Immature natural killer cell (primary cell): ENCODE results near the gene TPM4. TPM values are rescaled to one million over a fixed set of nuclear protein-coding genes. Genes with fewer than 3 reads are reported as not detected.

Experiments used
- DNase-seq, 3 donors: peaks; one replicate each; pipeline ENCODE4 v3.0.0; 2022; ENCODE audit warnings: mixed read lengths in 1 of 3
- H3K27ac Mint-ChIP-seq, 6 donors: one replicate each; pipeline ENCODE4 v1.8.0; 2020; ENCODE audit warnings: mixed read lengths in 6 of 6, mild to moderate bottlenecking in 5 of 6, inconsistent platforms in 4 of 6, moderate library complexity in 3 of 6
- H3K27me3 Mint-ChIP-seq, 3 donors: one replicate each; pipeline ENCODE4 v1.8.0; 2020 to 2021; ENCODE audit warnings: low read depth in 3 of 3, mild to moderate bottlenecking in 3 of 3, mixed read lengths in 3 of 3, moderate library complexity in 3 of 3, inconsistent platforms in 1 of 3
- H3K36me3 Mint-ChIP-seq, 3 donors: one replicate each; pipeline ENCODE4 v1.8.0; 2020; ENCODE audit warnings: mixed read lengths in 3 of 3, inconsistent platforms in 2 of 3, mild to moderate bottlenecking in 2 of 3
- H3K4me1 Mint-ChIP-seq, 2 donors: one replicate each; pipeline ENCODE4 v1.8.0; 2020; ENCODE audit warnings: inconsistent platforms in 2 of 2, mild to moderate bottlenecking in 2 of 2, mixed read lengths in 2 of 2, moderate library complexity in 1 of 2
- H3K4me3 Mint-ChIP-seq, 5 donors: one replicate each; pipeline ENCODE4 v1.8.0; 2020; ENCODE audit warnings: mild to moderate bottlenecking in 5 of 5, mixed read lengths in 5 of 5, inconsistent platforms in 3 of 5, moderate library complexity in 3 of 5
- H3K9me3 Mint-ChIP-seq, 6 donors: one replicate each; pipeline ENCODE4 v1.8.0; 2020; ENCODE audit warnings: mild to moderate bottlenecking in 6 of 6, mixed read lengths in 6 of 6, inconsistent platforms in 4 of 6, moderate library complexity in 3 of 6
- polyA plus RNA-seq, 3 donors: library from polyadenylated mRNA; unstranded; fragments of 300-500 nt; fragmentation: Illumina TruSeq; gene quantifications; one replicate each; pipeline ENCODE4 v1.2.3, GENCODE V29; 2021

Gene TPM4
- polyA plus RNA-seq, 3 donors from 2014 or later: 106 to 193 (median 107) TPM

DNA sequence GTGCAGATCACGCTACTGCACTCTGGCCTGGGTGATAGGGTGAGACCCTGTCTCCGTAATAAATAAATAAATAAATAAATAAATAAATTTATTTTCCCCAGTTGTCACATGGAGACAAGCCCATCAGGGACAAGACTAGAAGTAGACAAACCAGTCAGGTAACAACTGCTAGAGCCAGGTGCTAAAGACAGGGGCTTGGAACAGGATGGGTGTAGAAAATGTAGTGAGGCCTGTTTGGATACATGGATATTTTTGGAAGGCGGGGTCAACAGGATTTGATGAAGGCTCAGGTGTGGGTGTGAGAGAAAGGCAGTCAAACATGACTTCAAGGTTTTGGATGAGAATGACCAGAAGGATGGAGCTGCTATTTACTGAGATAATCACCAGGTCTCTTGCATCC, 27.7 kb upstream of the TPM4 start:
- Mint-ChIP-seq H3K36me3 (no peaks in the 10 kb centered on the region), H3K4me1 (peaks cover 2 to 6% of the 10 kb centered on the region in 2 donors), H3K9me3 (no peaks in the 10 kb centered on the region), H3K27ac (no peak overlapping the region), H3K4me3 (no peak overlapping the region), H3K27me3 (peaks cover 0 to 2% (median 0%) of the 10 kb centered on the region in 3 donors)
- no peak for DNase-seq

- Mint-ChIP-seq H3K27ac (peak overlapping the region in 3 of 6 donors; percentile 5 to 65 (median 46)), H3K4me3 (no peak overlapping the region), H3K36me3 (no peaks in the 10 kb centered on the region), H3K4me1 (peaks cover 2 to 6% of the 10 kb centered on the region in 2 donors), H3K27me3 (peaks cover 2 to 8% (median 4%) of the 10 kb centered on the region in 3 donors), H3K9me3 (no peaks in the 10 kb centered on the region)
- peak; percentile 46 to 55 (median 55) for DNase-seq
Measured at GRCh38 chr19:16051254-16052025, 24.9 kb upstream of the TPM4 start.

GRCh38 chr19:16052353-16052752, 23.9 kb upstream of the TPM4 start:
- no peak overlapping the region for H3K4me3 Mint-ChIP-seq
- no peaks in the 10 kb centered on the region for H3K36me3 Mint-ChIP-seq
- H3K9me3 Mint-ChIP-seq: peaks cover 0 to 6% (median 2%) of the 10 kb centered on the region in 6 donors
- H3K4me1 Mint-ChIP-seq: peaks cover 2 to 6% of the 10 kb centered on the region in 2 donors
- H3K27me3 Mint-ChIP-seq: peaks cover 2 to 8% (median 4%) of the 10 kb centered on the region in 3 donors
- no peak overlapping the region for H3K27ac Mint-ChIP-seq
- DNase-seq: no peak

- Mint-ChIP-seq H3K27ac (no peak overlapping the region), H3K4me3 (no peak overlapping the region), H3K36me3 (no peaks in the 10 kb centered on the region), H3K27me3 (peaks cover 4 to 11% (median 5%) of the 10 kb centered on the region in 3 donors), H3K4me1 (peaks cover 4% of the 10 kb centered on the region in 2 donors), H3K9me3 (peaks cover 0 to 7% (median 3%) of the 10 kb centered on the region in 6 donors)
- DNase-seq: no peak
Measured at GRCh38 chr19:16057062-16057461, 19.2 kb upstream of the TPM4 start.

- Mint-ChIP-seq H3K27ac (no peak overlapping the region), H3K4me1 (peaks cover 11 to 13% of the 10 kb centered on the region in 2 donors), H3K4me3 (no peak overlapping the region), H3K36me3 (no peaks in the 10 kb centered on the region), H3K27me3 (peaks cover 0 to 9% (median 9%) of the 10 kb centered on the region in 3 donors), H3K9me3 (peaks cover 0 to 7% (median 3%) of the 10 kb centered on the region in 6 donors)
- no peak for DNase-seq
Measured at GRCh38 chr19:16060294-16060693, 16.0 kb upstream of the TPM4 start.

DNA sequence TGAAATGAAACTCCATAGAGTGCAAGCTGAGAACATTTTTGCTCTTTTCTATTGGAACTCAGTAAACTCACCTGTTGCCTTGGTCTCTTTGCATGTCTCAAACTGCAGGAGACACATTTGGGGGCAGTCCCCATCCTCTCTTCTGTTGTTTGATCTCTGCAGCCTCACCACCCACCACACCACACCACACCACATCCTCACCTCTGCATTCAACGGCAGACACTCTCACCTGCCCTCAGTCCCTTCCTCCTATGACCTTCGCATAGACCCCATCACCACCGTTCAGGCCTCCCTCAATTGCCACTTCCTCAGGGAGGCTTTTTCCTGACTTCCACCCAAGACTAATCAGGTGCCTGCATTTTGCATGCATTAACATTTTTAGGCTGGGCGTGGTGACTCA, 14.4 kb upstream of the TPM4 start:
- Mint-ChIP-seq H3K4me1 (peaks cover 13 to 20% of the 10 kb centered on the region in 2 donors), H3K27me3 (peaks cover 3 to 6% (median 4%) of the 10 kb centered on the region in 3 donors), H3K36me3 (no peaks in the 10 kb centered on the region), H3K27ac (no peak overlapping the region), H3K9me3 (peaks cover 0 to 6% (median 2%) of the 10 kb centered on the region in 6 donors), H3K4me3 (no peak overlapping the region)
- peak in 1 of 3 donors; percentile 35 for DNase-seq

DNA sequence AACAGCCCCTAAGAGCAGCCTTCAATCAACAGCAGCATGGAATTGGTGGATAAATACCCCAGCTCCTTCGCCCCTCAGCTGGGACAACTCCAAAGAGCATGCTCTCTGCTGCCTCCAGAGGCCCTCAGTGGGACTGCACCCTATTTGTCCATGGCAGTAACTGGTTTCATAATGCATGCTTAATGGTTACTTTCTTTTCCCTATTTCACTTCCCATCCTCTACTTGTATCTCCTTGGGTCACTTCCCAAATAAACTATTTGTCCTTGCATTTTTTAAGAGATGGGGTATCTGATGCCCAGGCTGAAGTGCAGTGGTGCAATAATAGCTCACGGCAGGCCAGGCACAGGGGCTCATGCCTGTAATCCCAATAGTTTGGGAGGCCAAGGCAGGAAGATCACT, 13.5 kb upstream of the TPM4 start:
- no peak overlapping the region for H3K27ac Mint-ChIP-seq

DNA sequence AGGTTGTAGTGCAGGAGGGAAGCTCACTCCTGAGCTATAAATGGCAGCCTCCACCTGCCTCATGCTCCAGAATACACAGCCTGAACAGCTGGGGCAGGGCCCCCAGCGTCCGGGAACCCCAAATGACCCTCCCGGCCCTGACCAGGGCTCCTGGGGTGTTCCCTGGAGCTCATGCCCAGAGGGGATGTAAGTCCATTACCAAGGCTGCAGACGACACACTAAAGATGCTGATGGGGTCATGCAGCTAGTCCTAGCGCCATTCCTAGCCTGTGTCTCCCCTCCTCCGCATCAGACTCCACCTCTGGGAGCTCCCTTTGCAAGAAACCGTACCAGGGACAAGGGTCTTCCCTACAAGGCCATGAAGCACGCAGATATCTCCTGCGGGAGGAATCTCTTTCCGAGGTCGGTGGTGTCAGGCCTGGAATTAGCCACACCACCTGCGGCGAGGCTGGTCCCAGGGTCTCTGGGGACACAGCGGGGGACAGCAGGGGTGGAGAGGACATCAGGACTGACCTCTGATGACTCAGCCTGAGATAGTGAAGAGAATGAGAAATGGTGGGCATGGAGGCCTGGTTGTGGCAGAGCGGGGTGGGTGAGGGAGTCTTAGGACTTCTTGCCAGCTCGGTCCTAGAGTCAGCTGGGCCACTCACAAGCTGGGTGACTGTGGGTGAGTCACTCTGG, 11.9 kb upstream of the TPM4 start:
- no peak for DNase-seq

More for the DNA sequence above, 13.5 kb upstream of the TPM4 start:
- Mint-ChIP-seq H3K27me3 (peaks cover 3 to 6% (median 4%) of the 10 kb centered on the region in 3 donors), H3K4me1 (peaks cover 13 to 20% of the 10 kb centered on the region in 2 donors), H3K4me3 (peak overlapping the region in 1 of 5 donors; percentile 23), H3K9me3 (no peaks in the 10 kb centered on the region), H3K36me3 (no peaks in the 10 kb centered on the region)
- DNase-seq: peak; percentile 69 to 73 (median 71)

DNA sequence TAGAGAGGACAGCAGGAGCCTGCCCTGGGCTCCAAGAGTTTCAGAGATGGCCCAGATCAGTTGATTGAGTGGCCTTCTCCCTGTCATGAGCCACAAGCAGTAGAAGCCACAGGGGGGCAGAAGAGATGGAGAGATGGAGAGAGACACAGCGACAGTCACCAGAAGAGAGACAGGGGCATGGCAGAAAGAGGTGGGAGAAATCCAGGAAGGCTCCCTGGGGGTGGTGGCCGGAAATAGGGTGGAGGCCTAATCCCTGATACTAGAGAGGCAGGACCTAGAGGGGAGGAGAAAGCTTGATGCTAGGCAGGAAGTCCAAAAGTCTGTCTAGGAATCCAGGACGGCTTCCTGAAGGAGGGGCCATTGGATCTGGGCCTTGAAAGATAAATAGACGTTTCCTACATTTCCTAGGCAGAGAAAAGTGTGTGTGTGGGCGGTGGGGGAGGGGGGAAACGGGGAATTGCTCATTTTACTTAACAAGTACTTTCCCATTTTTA, 9.6 kb upstream of the TPM4 start:
- H3K4me3 Mint-ChIP-seq: no peak overlapping the region
- peak; percentile 40 to 56 (median 46) for DNase-seq

More for the DNA sequence above, 11.9 kb upstream of the TPM4 start:
- H3K36me3 Mint-ChIP-seq: no peaks in the 10 kb centered on the region
- H3K27me3 Mint-ChIP-seq: peaks cover 3 to 4% (median 4%) of the 10 kb centered on the region in 3 donors
- H3K4me1 Mint-ChIP-seq: peaks cover 13 to 20% of the 10 kb centered on the region in 2 donors
- no peak overlapping the region for H3K4me3 Mint-ChIP-seq
- H3K27ac Mint-ChIP-seq: no peak overlapping the region
- H3K9me3 Mint-ChIP-seq: no peaks in the 10 kb centered on the region

DNA sequence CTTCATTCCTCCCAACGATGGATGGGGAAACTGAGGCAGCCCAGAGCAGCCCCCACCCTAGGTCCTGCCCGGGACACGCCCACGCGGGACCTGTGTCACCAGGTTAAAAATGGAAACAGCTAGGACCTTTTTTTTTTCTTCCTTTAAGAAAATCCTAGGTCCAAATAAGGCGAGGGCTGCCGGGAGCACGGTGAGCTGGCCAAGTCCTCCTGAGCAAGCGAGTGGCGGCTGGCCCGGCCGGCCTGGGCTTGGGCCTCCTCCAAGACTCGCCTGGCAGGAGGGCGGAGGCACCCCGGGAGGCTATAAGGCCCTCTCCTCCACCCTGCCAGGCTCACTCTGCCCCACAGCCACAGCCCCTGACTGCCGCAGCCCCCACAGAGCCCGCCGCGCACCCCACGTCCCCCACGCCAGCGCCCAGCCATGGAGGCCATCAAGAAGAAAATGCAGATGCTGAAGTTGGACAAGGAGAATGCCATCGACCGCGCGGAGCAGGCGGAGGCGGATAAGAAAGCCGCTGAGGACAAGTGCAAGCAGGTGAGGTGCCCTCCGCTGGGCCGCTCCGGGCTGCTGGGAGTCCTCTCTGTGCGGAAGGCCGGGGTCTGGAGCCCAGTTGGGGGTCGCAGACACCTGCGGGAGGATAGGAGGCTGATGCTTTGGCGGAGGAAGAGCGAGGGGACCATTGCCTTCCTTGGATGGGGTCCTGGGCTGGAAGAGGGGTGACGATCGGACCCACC, 8.9 kb upstream of the TPM4 start:
- Mint-ChIP-seq H3K36me3 (no peaks in the 10 kb centered on the region), H3K27ac (no peak overlapping the region)

More for the DNA sequence above, 9.6 kb upstream of the TPM4 start:
- Mint-ChIP-seq H3K4me1 (peaks cover 15 to 19% of the 10 kb centered on the region in 2 donors), H3K27me3 (peaks cover 3 to 7% (median 4%) of the 10 kb centered on the region in 3 donors), H3K9me3 (no peaks in the 10 kb centered on the region), H3K27ac (peak overlapping the region in 2 of 6 donors; percentile 51), H3K36me3 (no peaks in the 10 kb centered on the region)

DNA sequence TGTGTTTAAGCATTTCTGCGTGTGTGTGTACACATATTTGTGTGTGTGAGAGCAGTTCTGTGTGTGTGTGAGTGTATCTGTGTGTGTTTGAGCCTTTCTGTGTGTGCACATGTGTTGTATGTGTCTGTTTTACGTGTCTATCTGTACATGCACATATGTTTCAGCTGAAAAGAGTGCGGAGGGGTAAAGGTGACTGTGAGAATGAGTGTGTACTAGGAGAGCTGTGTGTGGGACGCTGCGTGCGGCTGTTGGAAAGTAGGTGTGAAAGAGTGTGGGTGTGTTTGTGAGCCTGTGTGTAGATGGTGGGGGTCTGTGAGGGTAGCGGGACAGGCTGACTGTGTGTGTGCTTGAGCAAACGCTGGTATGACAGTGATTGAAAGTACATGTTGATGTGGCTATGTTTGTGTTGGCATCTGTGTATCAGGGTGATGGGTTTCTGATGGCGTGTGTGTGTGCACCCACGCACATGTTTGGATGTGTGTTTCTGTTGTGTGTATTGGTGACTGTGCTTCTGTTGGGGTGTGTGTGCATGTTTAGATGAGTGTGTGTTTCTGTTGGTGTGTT, 7.5 kb upstream of the TPM4 start:
- Mint-ChIP-seq H3K4me1 (peaks cover 8 to 10% of the 10 kb centered on the region in 2 donors), H3K36me3 (no peaks in the 10 kb centered on the region), H3K9me3 (no peaks in the 10 kb centered on the region), H3K27me3 (peaks cover 0 to 5% (median 3%) of the 10 kb centered on the region in 3 donors), H3K4me3 (no peak overlapping the region), H3K27ac (no peak overlapping the region)
- DNase-seq: no peak

More for the DNA sequence above, 8.9 kb upstream of the TPM4 start:
- no peaks in the 10 kb centered on the region for H3K9me3 Mint-ChIP-seq
- H3K4me3 Mint-ChIP-seq: no peak overlapping the region
- H3K4me1 Mint-ChIP-seq: peaks cover 14 to 15% of the 10 kb centered on the region in 2 donors
- peaks cover 2 to 4% (median 3%) of the 10 kb centered on the region in 3 donors for H3K27me3 Mint-ChIP-seq
- no peak for DNase-seq

- Mint-ChIP-seq H3K27me3 (peaks cover 0 to 7% (median 5%) of the 10 kb centered on the region in 3 donors), H3K4me1 (peaks cover 18% of the 10 kb centered on the region in 2 donors), H3K4me3 (peak overlapping the region; percentile 11 to 69 (median 60)), H3K27ac (no peak overlapping the region), H3K9me3 (no peaks in the 10 kb centered on the region), H3K36me3 (no peaks in the 10 kb centered on the region)
- no peak for DNase-seq
Measured at GRCh38 chr19:16069813-16070365, 6.4 kb upstream of the TPM4 start.
